HG02970 (cell line): ENCODE data around the gene CAND2.
"Not testable (repeated sequence)": the region's sequence is repeated elsewhere in the genome, so short reads cannot be mapped to it uniquely, and the experiment has no call there.

Experiments
- ATAC-seq: cut with Tn5 transposase; IDR thresholded peaks from one replicate; pipeline ENCODE4 v1.9.1; 2021; ENCODE audit warnings: mild to moderate bottlenecking, moderate library complexity, moderate number of reproducible peaks; ENCODE audit not compliant: unreplicated experiment, low FRiP score

The CAND2 gene

GRCh38 chr3:12845811-12846210 lies 49.3 kb downstream of the CAND2 start:
- ATAC-seq: no peak

DNA sequence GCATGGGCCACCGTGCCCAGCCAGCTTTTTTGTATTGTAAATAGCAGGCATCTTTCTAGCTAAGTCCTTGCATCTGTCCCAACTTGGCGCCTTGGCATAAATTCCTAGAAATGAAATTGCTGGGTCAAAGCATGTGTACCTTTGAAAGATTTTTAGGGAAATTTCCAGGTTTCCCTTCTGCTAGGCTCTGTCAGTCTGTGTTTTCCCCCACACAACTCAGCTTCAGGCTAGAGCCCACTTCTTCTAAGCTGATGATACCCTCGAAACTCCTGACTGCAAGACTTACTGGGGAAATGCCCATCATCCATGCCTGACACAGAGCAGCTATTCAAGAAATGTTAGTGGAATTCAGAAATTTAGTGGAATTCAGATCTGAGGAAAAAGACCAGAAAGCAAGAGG lies 55.7 kb downstream of the CAND2 start:
- no peak for ATAC-seq

DNA sequence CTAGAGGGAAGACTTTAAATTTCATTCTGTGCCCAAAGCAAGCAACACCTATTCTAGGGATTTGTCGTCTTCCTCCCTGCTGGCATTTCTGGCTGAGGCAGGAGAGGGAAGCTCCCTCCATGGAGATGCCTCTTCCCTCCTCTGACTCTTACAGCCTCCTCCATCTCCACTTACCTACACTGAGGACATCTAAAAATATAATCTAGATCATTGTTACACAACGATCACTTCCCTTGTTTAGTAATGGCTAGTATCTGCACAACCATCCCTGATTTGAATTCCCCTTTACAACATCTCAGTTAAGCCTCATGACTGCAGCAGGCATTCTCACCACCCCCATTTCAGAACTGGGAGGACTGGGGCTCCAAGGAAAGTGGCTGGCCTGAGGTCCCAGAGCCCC lies 57.4 kb downstream of the CAND2 start:
- ATAC-seq: not testable (repeated sequence)

GRCh38 chr3:12854565-12854964 lies 58.1 kb downstream of the CAND2 start:
- no peak for ATAC-seq

DNA sequence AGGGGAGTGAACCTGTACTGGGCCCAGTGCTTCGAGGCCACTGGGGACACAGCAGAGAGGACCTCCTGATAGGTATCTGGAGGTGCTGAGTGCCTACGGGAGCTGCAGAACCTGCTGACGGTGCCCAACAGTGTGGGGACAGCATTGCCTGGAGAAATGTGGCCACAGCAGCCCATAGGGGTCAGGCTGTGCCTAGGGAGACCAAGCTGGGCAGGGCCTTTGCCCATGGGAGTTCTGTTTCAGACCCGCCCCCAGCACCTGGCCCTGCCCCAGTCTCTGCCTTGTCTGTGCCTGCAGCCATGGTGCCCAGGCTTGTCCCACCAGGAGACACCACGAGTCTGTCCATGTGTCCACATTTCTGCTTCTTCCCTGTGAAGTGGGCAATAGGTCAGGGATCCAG lies 60.1 kb downstream of the CAND2 start:
- no peak for ATAC-seq

- no peak for ATAC-seq
Observed at GRCh38 chr3:12859840-12860239, 63.4 kb downstream of the CAND2 start.

DNA sequence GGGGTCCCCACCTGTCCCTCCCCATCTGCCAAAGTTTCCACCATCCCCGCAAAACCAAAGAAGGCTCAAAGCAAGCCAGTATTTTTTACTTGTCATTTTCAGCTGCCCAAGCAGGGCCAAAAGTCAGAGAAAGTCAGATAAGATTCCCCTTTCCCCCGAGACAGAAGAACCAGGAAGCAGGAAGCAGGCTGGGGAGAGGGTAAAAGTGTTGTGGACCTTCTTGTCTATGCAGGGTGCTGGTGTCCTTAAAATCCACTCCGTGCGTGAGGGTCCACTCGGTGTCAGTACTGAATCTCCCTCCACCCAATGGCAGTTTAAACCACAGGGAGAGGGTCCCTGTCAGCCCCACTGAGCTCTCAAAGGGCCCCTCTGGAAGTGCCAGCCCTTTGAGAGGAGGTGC lies 65.1 kb downstream of the CAND2 start:
- no peak for ATAC-seq

- ATAC-seq: no peak
Observed at GRCh38 chr3:12862387-12862786, 65.9 kb downstream of the CAND2 start.

DNA sequence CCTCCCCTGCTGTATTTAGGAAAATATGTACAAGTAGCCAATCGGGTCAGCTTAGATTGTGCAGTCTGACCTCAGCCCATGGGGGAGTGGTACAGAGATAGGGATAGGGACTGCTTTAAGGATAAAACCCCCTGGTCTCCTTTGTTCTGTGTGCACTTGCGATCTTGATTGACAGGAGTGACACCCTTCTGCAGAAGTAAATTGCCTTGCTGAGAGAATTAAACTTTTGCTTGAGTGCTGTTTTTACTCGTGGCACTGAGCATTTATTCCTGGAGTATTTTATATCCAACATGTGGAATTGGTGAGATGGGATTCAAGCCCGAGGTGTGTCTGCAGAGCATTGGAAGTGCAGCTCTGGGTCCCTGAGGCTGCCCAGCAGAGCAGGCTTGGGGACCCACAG lies 68.8 kb downstream of the CAND2 start:
- ATAC-seq: no peak

DNA sequence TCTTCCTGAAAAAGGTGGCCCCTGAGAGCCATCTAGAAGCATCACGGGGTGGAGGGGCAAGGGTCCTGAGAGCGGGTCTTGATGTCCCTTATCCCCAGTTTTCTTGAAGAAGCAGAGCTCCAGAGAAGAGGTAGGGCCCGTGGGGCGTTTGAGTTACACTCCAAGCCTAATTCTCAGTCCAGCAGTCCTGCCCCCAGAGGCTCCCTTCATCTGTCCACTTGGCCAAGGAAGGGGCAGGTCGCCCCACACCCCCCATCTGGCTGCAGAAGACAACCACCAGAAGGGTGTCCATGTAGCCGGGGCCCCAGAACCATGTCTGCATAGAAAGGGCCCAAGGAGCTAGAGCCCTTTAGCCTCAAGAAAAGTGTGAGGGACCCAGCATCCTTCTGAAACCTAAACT lies 70.4 kb downstream of the CAND2 start:
- no peak for ATAC-seq

DNA sequence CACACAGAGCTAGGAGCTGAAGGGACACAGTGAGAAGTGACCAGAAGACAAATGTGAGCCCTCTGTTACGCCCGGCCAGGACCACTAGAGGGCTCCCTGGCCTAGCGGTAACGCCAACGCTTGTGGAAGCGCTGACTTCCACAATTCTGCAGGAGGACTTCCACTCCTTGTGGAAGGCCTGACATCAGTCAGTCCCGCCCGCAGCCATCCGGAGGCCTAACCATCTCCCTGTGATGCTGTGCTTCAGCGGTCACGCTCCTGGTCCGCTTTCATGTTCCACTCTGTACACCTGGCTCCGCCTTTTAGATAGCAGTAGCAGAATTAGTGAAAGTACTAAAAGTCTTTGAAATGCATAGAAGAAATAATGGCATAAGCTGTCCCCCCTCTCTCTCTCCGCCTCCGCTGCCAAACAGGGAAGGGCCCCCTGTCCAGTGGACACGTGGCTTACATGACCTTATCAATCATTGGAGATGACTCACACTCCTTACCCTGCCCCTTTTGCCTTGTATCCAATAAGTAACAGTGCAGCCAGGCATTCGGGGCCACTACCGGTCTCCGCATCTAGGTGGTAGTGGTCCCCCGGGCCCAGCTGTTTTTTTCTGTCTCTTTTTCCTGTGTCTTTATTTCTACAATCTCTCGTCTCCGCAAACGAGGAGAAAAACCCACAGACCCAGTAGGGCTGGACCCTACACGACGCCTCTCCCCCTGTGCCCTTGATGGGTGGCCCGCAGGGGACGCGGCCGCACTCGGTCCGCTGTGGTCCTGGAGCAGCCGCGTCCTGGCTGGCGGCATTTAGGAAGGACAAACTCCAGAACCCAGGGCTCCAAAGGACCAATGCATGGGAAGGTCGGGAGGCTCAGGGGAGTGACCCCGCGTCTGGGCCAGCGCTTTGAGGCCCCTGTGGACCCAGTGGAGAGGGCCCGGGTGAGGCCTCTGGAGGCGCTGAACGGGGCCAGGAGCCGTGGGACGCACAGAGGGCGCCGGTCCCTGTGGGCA lies 71.9 kb downstream of the CAND2 start:
- no peak for ATAC-seq

DNA sequence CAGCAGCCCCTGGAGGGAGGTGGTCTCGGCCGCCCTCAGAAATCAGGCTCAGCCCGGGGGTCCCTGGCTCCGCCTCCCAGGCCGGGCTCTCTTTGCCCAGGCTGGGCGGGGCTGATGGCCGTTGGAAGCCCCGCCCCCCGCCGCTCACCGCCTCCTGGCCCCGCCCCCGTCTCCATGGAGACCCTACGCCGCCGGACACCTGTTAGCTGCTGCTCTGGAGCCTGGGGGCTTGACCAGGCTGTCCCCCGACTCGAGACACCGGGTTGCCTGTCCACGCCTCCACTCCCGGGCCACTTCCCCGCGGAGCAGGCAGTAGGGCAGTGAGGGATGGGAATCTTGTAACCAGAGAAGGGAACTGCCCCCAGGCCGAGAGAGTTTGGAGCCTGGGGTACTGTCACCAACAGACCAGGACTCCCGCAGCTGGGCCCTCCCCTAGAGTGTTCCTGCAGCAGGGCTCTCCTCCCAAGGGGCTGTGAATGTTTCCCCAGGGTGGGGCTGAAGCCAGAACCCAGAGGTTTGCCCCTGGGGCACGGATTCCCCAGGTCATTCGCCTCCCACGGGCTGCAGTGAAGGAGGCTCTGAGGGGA lies 72.6 kb downstream of the CAND2 start:
- no peak for ATAC-seq

DNA sequence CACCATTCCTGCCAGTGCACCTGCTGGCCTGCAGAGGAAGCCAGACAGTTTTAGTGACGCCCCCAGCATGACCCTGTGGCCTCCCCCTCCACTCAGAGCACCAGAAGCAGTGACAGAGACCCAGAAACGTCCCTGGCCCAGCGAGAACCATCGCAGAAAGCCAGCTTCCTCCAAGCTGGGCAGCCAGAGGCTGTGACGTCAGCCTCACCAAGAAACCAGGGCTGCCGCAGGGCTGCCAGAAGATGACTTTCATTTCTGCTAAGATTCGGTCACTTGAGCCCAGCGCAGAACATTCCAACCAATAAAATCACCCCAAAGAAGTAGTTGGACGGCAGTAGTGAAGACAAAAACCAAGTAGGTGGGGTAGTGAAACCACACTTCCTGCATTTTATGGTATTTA lies 74.5 kb downstream of the CAND2 start:
- no peak for ATAC-seq

DNA sequence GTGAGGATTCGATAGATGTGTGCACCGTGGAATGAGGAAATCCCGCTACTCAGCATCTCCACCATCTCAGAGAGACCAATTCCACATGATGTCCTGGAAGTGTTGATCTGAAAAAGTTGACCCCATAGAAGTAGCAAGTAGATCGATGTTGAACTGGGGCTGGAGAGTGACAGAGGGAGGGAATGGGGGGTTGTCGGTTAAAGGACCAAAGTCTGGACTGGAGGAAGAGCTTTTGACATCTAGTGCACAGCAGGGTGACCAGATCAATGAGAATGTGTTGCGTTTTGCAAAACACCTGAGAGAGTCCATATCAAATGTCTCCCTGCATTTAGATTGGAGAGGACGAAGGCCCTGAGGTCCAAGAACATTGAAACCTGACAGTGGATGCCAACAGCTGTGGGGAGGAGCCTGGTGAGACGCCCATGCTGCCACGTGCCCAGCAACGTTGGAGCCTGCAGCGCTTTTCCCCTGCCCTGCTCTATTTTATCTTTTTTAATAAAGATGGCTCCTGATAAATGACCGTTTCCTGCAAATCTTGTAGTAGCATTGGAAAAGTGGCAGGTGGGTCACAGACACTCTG lies 75.0 kb downstream of the CAND2 start:
- no peak for ATAC-seq

DNA sequence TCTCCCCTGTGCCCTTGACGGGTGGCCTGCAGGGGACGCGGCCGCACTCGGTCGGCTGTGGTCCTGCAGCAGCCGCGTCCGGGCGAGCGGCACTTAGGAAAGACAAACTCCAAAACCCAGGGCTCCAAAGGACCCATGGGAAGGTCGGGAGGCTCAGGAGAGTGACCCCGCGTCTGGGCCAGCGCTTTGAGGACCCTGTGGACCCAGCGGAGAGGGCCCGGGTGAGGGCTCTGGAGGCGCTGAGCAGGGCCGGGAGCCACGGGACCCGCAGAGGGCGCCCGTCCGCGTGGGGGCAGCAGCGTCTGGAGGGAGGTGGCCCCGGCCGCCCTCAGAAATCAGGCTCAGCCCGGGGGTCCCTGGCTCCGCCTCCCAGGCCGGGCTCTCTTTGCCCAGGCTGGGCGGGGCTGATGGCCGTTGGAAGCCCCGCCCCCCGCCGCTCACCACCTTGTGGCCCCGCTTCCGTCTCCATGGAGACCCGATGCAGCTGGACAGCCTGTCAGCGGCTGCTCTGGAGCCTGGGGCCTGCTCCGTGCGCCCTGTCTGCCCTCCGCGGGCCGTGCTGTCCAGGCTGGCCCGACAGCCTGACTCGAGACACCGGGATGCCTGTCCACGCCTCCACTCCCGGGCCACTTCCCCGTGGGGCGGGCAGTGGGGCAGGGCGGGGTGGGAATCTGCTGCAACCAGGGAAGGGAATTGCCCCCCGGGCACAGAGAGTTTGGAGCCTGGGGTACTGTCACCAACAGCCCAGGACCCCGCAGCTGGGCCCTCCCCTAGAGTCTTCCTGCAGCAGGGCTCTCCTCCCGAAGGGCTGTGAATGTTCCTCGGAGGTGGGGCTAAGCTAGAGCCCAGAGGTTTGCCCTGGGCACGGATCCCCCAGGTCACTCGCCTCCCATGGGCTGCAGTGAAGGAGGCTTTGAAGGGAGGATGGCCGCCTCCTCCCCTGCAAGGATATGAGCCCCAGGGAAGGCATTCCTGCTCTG lies 79.7 kb downstream of the CAND2 start:
- no peak for ATAC-seq

DNA sequence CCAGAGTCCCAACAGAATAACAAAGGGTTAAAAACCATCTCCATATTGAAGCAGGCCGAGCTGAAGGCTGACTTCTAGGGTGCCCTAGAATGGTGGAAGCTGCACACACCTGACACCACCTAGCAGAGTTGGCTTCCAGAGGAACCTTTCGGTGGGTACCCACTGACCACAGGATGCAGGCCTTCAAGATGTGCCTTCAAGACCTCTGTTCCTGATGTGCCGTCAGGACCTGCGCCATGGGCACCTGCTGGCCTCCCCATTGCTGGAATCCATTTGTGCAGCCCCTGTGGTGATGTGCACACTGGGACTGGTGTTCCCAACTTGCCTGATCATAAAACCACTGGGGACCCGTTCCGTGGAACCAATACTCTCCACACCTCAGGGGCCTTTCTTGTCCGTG lies 80.6 kb downstream of the CAND2 start:
- ATAC-seq: no peak

DNA sequence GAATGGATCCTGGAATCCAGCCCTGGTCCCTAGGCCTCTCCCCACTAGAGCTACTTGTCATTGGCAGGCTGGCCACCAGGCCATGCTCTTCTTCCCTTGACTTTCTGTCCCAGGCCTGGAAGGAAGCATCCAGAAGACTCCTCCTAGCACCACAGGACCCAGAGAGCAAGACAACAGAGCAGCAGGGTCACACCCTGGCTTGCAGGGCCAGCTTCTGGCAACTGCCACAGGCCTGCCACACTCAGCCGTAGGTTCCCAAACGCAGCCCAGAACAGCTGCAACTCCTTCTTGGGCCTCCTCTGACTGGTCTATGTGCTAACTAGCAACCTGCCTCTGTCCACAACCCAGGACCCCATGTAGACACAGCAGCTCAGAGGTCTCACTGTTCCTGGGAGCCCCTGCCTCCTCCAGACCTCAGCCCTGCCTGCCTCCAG lies 81.7 kb downstream of the CAND2 start:
- no peak for ATAC-seq

GRCh38 chr3:12878758-12879157 lies 82.3 kb downstream of the CAND2 start:
- ATAC-seq: not testable (repeated sequence)

DNA sequence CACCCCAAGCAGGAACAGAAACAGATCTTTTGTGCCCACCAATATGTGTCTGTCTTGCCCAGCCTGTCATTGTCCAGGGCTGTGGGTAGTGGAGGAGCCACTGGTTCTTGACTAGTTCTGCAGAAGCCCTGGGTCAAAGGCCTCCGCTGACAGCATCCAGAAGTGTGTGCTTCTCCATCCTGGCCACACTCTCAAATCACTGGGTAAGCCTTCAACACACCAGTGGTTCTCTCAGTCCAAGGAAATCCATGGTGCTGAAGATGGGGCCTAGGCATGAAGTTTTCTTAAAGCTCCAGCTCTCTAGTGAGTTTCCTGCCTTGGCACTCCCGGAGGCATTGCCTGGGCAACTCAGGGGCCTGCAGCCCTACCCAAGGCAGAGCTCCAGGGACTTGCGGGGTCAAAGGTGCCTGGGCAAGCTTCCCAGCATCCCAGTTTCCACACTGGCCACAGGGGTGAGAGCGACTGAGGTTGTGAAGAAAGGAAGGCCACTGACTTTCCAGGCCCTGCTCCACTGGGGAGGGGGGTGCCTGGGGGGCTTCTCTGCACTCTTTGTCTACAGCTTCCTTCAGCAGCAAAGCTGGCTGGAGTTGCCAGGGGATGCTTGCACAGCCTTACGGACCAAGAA lies 82.8 kb downstream of the CAND2 start:
- ATAC-seq: no peak

GRCh38 chr3:12881858-12882257 lies 85.4 kb downstream of the CAND2 start:
- ATAC-seq: not testable (repeated sequence)
